ENCODE results near the gene HIGD1A.
A peak's percentile ranks its signal among the peaks of the same experiment; 100 is the strongest.

The HIGD1A gene

DNA sequence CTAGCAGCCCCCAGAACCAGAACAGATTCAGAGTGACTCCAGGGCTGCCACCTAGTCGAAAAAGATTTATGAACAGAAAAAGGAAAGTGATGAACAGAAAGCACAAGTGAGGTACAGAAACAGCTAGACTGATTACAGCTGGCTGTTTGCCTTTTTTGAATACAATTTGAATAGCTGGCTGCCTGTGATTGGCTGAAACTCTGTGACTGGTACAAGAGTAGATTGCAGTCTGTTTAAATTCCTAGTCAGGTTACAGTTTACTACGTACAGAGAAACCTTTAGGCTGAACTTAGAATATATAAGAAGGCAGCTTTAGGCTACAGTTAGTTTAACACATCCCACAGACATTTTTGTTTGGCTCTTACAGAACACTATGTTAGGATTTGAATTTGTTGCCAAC lies 41.3 kb downstream of the HIGD1A start:
- Histone ChIP-seq H4K91ac (ENCODE audit: low read depth, low read length) (no peak overlapping the region), H3K14ac (ENCODE audit: low read length) (no peak overlapping the region), H2BK5ac (ENCODE audit: low read depth, low read length, poor library complexity) (no peak overlapping the region), H2BK12ac (ENCODE audit: low read length) (no peak overlapping the region), H2AFZ (ENCODE audit: insufficient read depth, low read length, poor library complexity) (no peak overlapping the region), H3K4me2 (ENCODE audit: low read length) (no peak overlapping the region), H3K27ac (ENCODE audit: low read depth, low read length) (no peak overlapping the region), H4K12ac (ENCODE audit: low read depth, low read length) (no peak overlapping the region), H3K4me1 (ENCODE audit: control insufficient read depth in 1 of 2, insufficient read depth in 2 of 2, low read length in 2 of 2) (peaks cover 3 to 7% of the 10 kb centered on the region in 2 experiments), H3K79me2 (ENCODE audit: control insufficient read depth, insufficient read depth, low read length, poor library complexity) (no peaks in the 10 kb centered on the region), H3K18ac (ENCODE audit: low read length) (no peak overlapping the region), H2BK120ac (ENCODE audit: insufficient read depth, low read length, poor library complexity) (no peak overlapping the region), H3K9ac (ENCODE audit: low read length) (no peak overlapping the region), H3K9me3 (ENCODE audit: insufficient read depth, low read depth, low read length) (no peaks in the 10 kb centered on the region), H3K4me3 (ENCODE audit: low read depth, low read length) (no peak overlapping the region), H3K79me1 (ENCODE audit: low read length) (no peaks in the 10 kb centered on the region), H2AK5ac (ENCODE audit: low read length) (no peak overlapping the region), H3K23ac (ENCODE audit: low read length) (no peak overlapping the region), H3K4ac (ENCODE audit: low read depth, low read length) (no peak overlapping the region), H3K27me3 (ENCODE audit: insufficient read depth, low read length) (no peaks in the 10 kb centered on the region), H3K36me3 (ENCODE audit: control insufficient read depth in 1 of 2, insufficient read depth in 2 of 2, low read length in 2 of 2) (no peaks in the 10 kb centered on the region), H4K8ac (ENCODE audit: low read depth, low read length) (no peak overlapping the region)
- no CpG with 5 or more reads among the region's 2 CpGs for WGBS (ENCODE audit: extremely low coverage, insufficient coverage, insufficient read length)
- peak in 1 of 2 donors; percentile 35 for DNase-seq

DNA sequence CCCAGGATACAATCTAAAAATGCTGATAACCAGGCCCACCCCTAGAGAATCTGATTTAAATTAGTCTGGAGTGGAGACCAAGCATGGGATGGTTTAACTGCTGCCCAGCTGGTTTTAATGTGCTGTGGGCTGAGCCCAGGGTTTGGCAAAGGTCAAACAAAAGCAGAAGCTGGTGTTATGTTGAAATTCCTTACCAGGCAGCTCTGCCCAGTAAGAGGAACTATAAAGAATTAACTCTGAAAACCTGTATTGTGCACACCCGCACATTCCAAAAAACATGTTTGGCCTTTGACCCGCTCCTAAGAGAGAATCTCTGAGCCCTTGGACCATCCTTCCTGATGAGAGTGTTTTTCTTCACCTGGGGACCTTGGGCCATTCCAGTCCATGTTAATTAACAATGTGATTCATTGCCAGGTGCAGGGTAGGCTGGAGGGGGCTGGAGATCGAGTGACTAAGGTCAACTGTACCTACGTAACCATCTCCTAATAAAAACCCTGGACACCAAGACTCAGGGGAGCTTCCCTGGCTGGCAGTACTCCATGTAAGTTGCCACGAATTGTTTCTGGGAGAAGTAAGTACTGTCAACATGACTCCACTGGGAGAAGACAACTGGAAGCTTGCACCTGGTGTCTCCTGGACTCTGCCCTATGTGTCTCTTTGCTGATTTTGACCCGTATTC lies 42.1 kb downstream of the HIGD1A start:
- H2BK120ac ChIP-seq (ENCODE audit: insufficient read depth, low read length, poor library complexity), result no peak overlapping the region
- H3K4me1 ChIP-seq (ENCODE audit: control insufficient read depth in 1 of 2, insufficient read depth in 2 of 2, low read length in 2 of 2), result peaks cover 3 to 7% of the 10 kb centered on the region in 2 experiments
- no peak overlapping the region for H3K14ac ChIP-seq (ENCODE audit: low read length)
- H3K79me2 ChIP-seq (ENCODE audit: control insufficient read depth, insufficient read depth, low read length, poor library complexity), result no peaks in the 10 kb centered on the region
- no peaks in the 10 kb centered on the region for H3K9me3 ChIP-seq (ENCODE audit: insufficient read depth, low read depth, low read length)
- H2BK5ac ChIP-seq (ENCODE audit: low read depth, low read length, poor library complexity), result no peak overlapping the region
- H2AFZ ChIP-seq (ENCODE audit: insufficient read depth, low read length, poor library complexity), result no peak overlapping the region
- H3K27ac ChIP-seq (ENCODE audit: low read depth, low read length), result no peak overlapping the region
- no peak overlapping the region for H3K4ac ChIP-seq (ENCODE audit: low read depth, low read length)
- no peaks in the 10 kb centered on the region for H3K27me3 ChIP-seq (ENCODE audit: insufficient read depth, low read length)
- H3K4me2 ChIP-seq (ENCODE audit: low read length), result no peak overlapping the region
- no peaks in the 10 kb centered on the region for H3K79me1 ChIP-seq (ENCODE audit: low read length)
- peak; percentile 76 to 88 for DNase-seq
- H4K91ac ChIP-seq (ENCODE audit: low read depth, low read length), result no peak overlapping the region
- H2BK12ac ChIP-seq (ENCODE audit: low read length), result no peak overlapping the region
- H4K12ac ChIP-seq (ENCODE audit: low read depth, low read length), result no peak overlapping the region
- no peak overlapping the region for H3K9ac ChIP-seq (ENCODE audit: low read length)
- no peak overlapping the region for H3K23ac ChIP-seq (ENCODE audit: low read length)
- H4K8ac ChIP-seq (ENCODE audit: low read depth, low read length), result no peak overlapping the region
- no peak overlapping the region for H3K18ac ChIP-seq (ENCODE audit: low read length)
- H2AK5ac ChIP-seq (ENCODE audit: low read length), result no peak overlapping the region
- no CpG with 5 or more reads among the region's 6 CpGs for WGBS (ENCODE audit: extremely low coverage, insufficient coverage, insufficient read length)
- H3K4me3 ChIP-seq (ENCODE audit: low read depth, low read length), result no peak overlapping the region
- H3K36me3 ChIP-seq (ENCODE audit: control insufficient read depth in 1 of 2, insufficient read depth in 2 of 2, low read length in 2 of 2), result no peaks in the 10 kb centered on the region

DNA sequence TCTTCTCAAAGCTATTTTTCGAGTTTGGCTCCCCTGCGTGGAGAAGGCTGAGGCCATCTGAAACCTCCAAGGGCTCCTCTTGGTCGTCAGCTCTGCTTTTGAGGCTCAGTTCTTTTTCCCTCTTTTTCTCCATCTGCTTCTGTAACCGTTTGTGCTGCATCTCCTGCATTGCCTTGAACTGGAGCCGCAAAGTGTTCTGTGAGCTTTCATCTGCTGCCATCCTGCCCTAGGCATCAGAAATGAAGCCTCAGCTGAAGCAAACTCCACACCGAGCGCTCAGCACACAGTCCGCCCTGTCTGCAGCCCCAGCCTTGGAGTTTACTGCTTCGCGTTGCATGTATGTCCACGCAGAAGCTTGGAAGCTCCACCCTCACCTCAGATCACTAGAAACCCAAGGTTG lies 46.2 kb downstream of the HIGD1A start:
- Histone ChIP-seq H3K4me1 (ENCODE audit: control insufficient read depth in 1 of 2, insufficient read depth in 2 of 2, low read length in 2 of 2) (peaks cover 0 to 2% of the 10 kb centered on the region in 2 experiments), H3K27me3 (ENCODE audit: insufficient read depth, low read length) (no peaks in the 10 kb centered on the region)

DNA sequence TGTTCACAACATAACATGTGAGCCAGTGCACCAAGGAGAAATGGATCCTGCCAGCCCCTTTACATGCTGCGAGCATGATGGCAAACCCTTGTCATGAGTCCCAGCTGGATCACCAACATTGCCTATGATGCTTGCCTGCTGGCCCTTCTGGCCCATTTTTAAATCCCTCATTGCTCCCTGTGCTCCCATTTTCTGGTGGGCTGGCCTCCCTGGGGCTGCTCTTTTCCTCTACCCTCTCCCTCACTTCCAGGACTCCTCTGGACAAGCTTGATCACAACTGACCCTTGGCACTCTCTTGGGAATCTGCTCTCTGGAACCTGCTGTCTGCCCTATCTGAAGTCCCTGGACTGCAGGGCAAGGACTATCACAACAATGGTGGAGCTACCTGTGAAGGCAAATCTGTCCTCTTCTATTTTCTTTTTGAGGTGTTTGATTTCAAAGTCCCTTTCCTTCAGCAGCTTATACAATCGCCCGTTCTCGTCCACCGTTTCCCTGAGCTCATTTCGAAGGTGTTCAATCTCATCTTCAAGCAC lies 47.5 kb downstream of the HIGD1A start:
- H2BK12ac ChIP-seq (ENCODE audit: low read length), result no peak overlapping the region
- no peak overlapping the region for H3K4me3 ChIP-seq (ENCODE audit: low read depth, low read length)
- H3K27me3 ChIP-seq (ENCODE audit: insufficient read depth, low read length), result no peaks in the 10 kb centered on the region
- H4K91ac ChIP-seq (ENCODE audit: low read depth, low read length), result no peak overlapping the region
- no peak overlapping the region for H4K8ac ChIP-seq (ENCODE audit: low read depth, low read length)
- H3K14ac ChIP-seq (ENCODE audit: low read length), result no peak overlapping the region
- H2AK5ac ChIP-seq (ENCODE audit: low read length), result no peak overlapping the region
- no peak for DNase-seq
- no peak overlapping the region for H3K9ac ChIP-seq (ENCODE audit: low read length)
- H3K4ac ChIP-seq (ENCODE audit: low read depth, low read length), result no peak overlapping the region
- no peaks in the 10 kb centered on the region for H3K79me2 ChIP-seq (ENCODE audit: control insufficient read depth, insufficient read depth, low read length, poor library complexity)
- H3K4me1 ChIP-seq (ENCODE audit: control insufficient read depth in 1 of 2, insufficient read depth in 2 of 2, low read length in 2 of 2), result no peaks in the 10 kb centered on the region
- H3K9me3 ChIP-seq (ENCODE audit: insufficient read depth, low read depth, low read length), result no peaks in the 10 kb centered on the region
- H3K4me2 ChIP-seq (ENCODE audit: low read length), result no peak overlapping the region
- no peaks in the 10 kb centered on the region for H3K79me1 ChIP-seq (ENCODE audit: low read length)
- H3K23ac ChIP-seq (ENCODE audit: low read length), result no peak overlapping the region
- no peak overlapping the region for H2BK120ac ChIP-seq (ENCODE audit: insufficient read depth, low read length, poor library complexity)
- H4K12ac ChIP-seq (ENCODE audit: low read depth, low read length), result no peak overlapping the region
- no peak overlapping the region for H2BK5ac ChIP-seq (ENCODE audit: low read depth, low read length, poor library complexity)
- no peaks in the 10 kb centered on the region for H3K36me3 ChIP-seq (ENCODE audit: control insufficient read depth in 1 of 2, insufficient read depth in 2 of 2, low read length in 2 of 2)
- H3K18ac ChIP-seq (ENCODE audit: low read length), result no peak overlapping the region
- H2AFZ ChIP-seq (ENCODE audit: insufficient read depth, low read length, poor library complexity), result no peak overlapping the region
- WGBS (ENCODE audit: extremely low coverage, insufficient coverage, insufficient read length), result no CpG with 5 or more reads among the region's 6 CpGs
- H3K27ac ChIP-seq (ENCODE audit: low read depth, low read length), result no peak overlapping the region

More for the DNA sequence above, 46.2 kb downstream of the HIGD1A start:
- H3K23ac ChIP-seq (ENCODE audit: low read length), result no peak overlapping the region
- no peaks in the 10 kb centered on the region for H3K79me2 ChIP-seq (ENCODE audit: control insufficient read depth, insufficient read depth, low read length, poor library complexity)
- H3K4me3 ChIP-seq (ENCODE audit: low read depth, low read length), result no peak overlapping the region
- no peak overlapping the region for H3K14ac ChIP-seq (ENCODE audit: low read length)
- no peak overlapping the region for H3K18ac ChIP-seq (ENCODE audit: low read length)
- WGBS (ENCODE audit: extremely low coverage, insufficient coverage, insufficient read length), result no CpG with 5 or more reads among the region's 11 CpGs
- H2BK12ac ChIP-seq (ENCODE audit: low read length), result no peak overlapping the region
- H4K12ac ChIP-seq (ENCODE audit: low read depth, low read length), result no peak overlapping the region
- no peak overlapping the region for H3K27ac ChIP-seq (ENCODE audit: low read depth, low read length)
- H2AFZ ChIP-seq (ENCODE audit: insufficient read depth, low read length, poor library complexity), result no peak overlapping the region
- H2BK5ac ChIP-seq (ENCODE audit: low read depth, low read length, poor library complexity), result no peak overlapping the region
- no peak overlapping the region for H3K9ac ChIP-seq (ENCODE audit: low read length)
- H2BK120ac ChIP-seq (ENCODE audit: insufficient read depth, low read length, poor library complexity), result no peak overlapping the region
- H3K79me1 ChIP-seq (ENCODE audit: low read length), result no peaks in the 10 kb centered on the region
- no peak overlapping the region for H4K8ac ChIP-seq (ENCODE audit: low read depth, low read length)
- H4K91ac ChIP-seq (ENCODE audit: low read depth, low read length), result no peak overlapping the region
- no peak overlapping the region for H2AK5ac ChIP-seq (ENCODE audit: low read length)
- no peaks in the 10 kb centered on the region for H3K9me3 ChIP-seq (ENCODE audit: insufficient read depth, low read depth, low read length)
- H3K4ac ChIP-seq (ENCODE audit: low read depth, low read length), result no peak overlapping the region
- DNase-seq, result no peak
- H3K36me3 ChIP-seq (ENCODE audit: control insufficient read depth in 1 of 2, insufficient read depth in 2 of 2, low read length in 2 of 2), result no peaks in the 10 kb centered on the region
- no peak overlapping the region for H3K4me2 ChIP-seq (ENCODE audit: low read length)

Measured in trophoblast cell (in vitro differentiated cells and primary cell).